Large intestine (tissue), 3 donors: ENCODE measurements around the gene METTL13. TPM values are rescaled to one million over a fixed set of nuclear protein-coding genes. Genes with fewer than 3 reads are reported as not detected.

Source experiments
- DNase-seq, 2 donors: peaks; one replicate each; pipeline versions ENCODE4 v3.0.0 to v3.0.0-alpha.2; 2013
- H3K27ac ChIP-seq: one replicate; pipeline ENCODE4 v1.5.1; 2013; ENCODE audit warnings: low read length
- H3K27me3 ChIP-seq: 2 replicates; pipeline ENCODE4 v1.6.1; 2013; ENCODE audit warnings: low read length; ENCODE audit not compliant: control insufficient read depth, insufficient read depth
- H3K36me3 ChIP-seq: 2 replicates; pipeline ENCODE4 v1.6.1; 2013; ENCODE audit warnings: low read length; ENCODE audit not compliant: control insufficient read depth, insufficient read depth
- H3K4me1 ChIP-seq: one replicate; pipeline ENCODE4 v1.6.1; 2013; ENCODE audit warnings: low read length; ENCODE audit not compliant: control insufficient read depth, insufficient read depth
- H3K4me3 ChIP-seq: one replicate; pipeline ENCODE4 v1.5.1; 2013; ENCODE audit warnings: low read length
- H3K9me3 ChIP-seq: one replicate; pipeline ENCODE4 v1.6.1; 2013; ENCODE audit warnings: mild to moderate bottlenecking, low read depth, low read length, moderate library complexity; ENCODE audit not compliant: control insufficient read depth
- WGBS: methylation state at CpG from one replicate; pipeline ENCODE4 v1.1.5; 2013; ENCODE audit warnings: low lambda C conversion rate; ENCODE audit not compliant: insufficient coverage; 5-methylcytosine and 5-hydroxymethylcytosine counted together
- polyA plus RNA-seq: library from polyadenylated mRNA; unstranded; fragments of 120-200 nt; gene quantifications from one replicate; pipeline ENCODE4 v1.2.1, GENCODE V29; 2013

The METTL13 gene
- polyA plus RNA-seq, 1 donor: 28.2 TPM

- no peaks in the 10 kb centered on the region for H3K36me3 ChIP-seq
- H3K4me3 ChIP-seq: no peak overlapping the region
- no peaks in the 10 kb centered on the region for H3K4me1 ChIP-seq
- no peak for DNase-seq
- 100% methylated on average over 1 of the region's 3 CpGs for WGBS
- no peak overlapping the region for H3K27ac ChIP-seq
- no peaks in the 10 kb centered on the region for H3K9me3 ChIP-seq
- H3K27me3 ChIP-seq: no peaks in the 10 kb centered on the region
These were observed 34.9 kb downstream of the METTL13 start for GRCh38 chr1:171816300-171816901.

- DNase-seq: no peak
- H3K27ac ChIP-seq: no peak overlapping the region
- 20% methylated on average over 1 of the region's 3 CpGs for WGBS
These were observed 36.2 kb downstream of the METTL13 start for GRCh38 chr1:171817511-171818265.

GRCh38 chr1:171819946-171820345, 38.5 kb downstream of the METTL13 start:
- Histone ChIP-seq H3K4me3 (no peak overlapping the region), H3K27me3 (no peaks in the 10 kb centered on the region), H3K9me3 (no peaks in the 10 kb centered on the region), H3K27ac (no peak overlapping the region), H3K36me3 (no peaks in the 10 kb centered on the region), H3K4me1 (no peaks in the 10 kb centered on the region)
- 33% methylated on average over 1 of the region's 2 CpGs for WGBS
- DNase-seq: no peak

More at GRCh38 chr1:171817511-171818265, 36.2 kb downstream of the METTL13 start:
- H3K4me3 ChIP-seq: no peak overlapping the region
- no peaks in the 10 kb centered on the region for H3K9me3 ChIP-seq
- no peaks in the 10 kb centered on the region for H3K4me1 ChIP-seq
- H3K27me3 ChIP-seq: no peaks in the 10 kb centered on the region
- no peaks in the 10 kb centered on the region for H3K36me3 ChIP-seq

- no peaks in the 10 kb centered on the region for H3K27me3 ChIP-seq
- no peak overlapping the region for H3K27ac ChIP-seq
- peaks cover 4% of the 10 kb centered on the region for H3K9me3 ChIP-seq
- WGBS: no CpG with 5 or more reads among the region's 1 CpG
- H3K4me3 ChIP-seq: no peak overlapping the region
- H3K4me1 ChIP-seq: no peaks in the 10 kb centered on the region
- DNase-seq: no peak
- H3K36me3 ChIP-seq: no peaks in the 10 kb centered on the region
These were observed 45.5 kb downstream of the METTL13 start for GRCh38 chr1:171826973-171827372.

- no peak for DNase-seq
- no peak overlapping the region for H3K4me3 ChIP-seq
- H3K27me3 ChIP-seq: no peaks in the 10 kb centered on the region
- no peaks in the 10 kb centered on the region for H3K36me3 ChIP-seq
- peaks cover 4% of the 10 kb centered on the region for H3K9me3 ChIP-seq
- no peaks in the 10 kb centered on the region for H3K4me1 ChIP-seq
- 87% methylated on average over 2 of the region's 11 CpGs for WGBS
- H3K27ac ChIP-seq: no peak overlapping the region
These were observed 47.3 kb downstream of the METTL13 start for GRCh38 chr1:171828794-171829193.

- H3K36me3 ChIP-seq: no peaks in the 10 kb centered on the region
- no peak overlapping the region for H3K4me3 ChIP-seq
- no peak overlapping the region for H3K27ac ChIP-seq
- DNase-seq: no peak
- no peaks in the 10 kb centered on the region for H3K4me1 ChIP-seq
- no CpG with 5 or more reads among the region's 4 CpGs for WGBS
- H3K27me3 ChIP-seq: no peaks in the 10 kb centered on the region
- no peaks in the 10 kb centered on the region for H3K9me3 ChIP-seq
These were observed 51.8 kb downstream of the METTL13 start for GRCh38 chr1:171833091-171833825.

GRCh38 chr1:171834821-171835220, 53.4 kb downstream of the METTL13 start:
- H3K27ac ChIP-seq: no peak overlapping the region
- WGBS: no CpG with 5 or more reads among the region's 2 CpGs

GRCh38 chr1:171835891-171836290, 54.4 kb downstream of the METTL13 start:
- peaks cover 6% of the 10 kb centered on the region for H3K27me3 ChIP-seq
- H3K4me3 ChIP-seq: no peak overlapping the region
- H3K27ac ChIP-seq: no peak overlapping the region
- no peaks in the 10 kb centered on the region for H3K4me1 ChIP-seq
- H3K36me3 ChIP-seq: no peaks in the 10 kb centered on the region
- H3K9me3 ChIP-seq: peaks cover under 1% of the 10 kb centered on the region
- DNase-seq: no peak

More at GRCh38 chr1:171834821-171835220, 53.4 kb downstream of the METTL13 start:
- no peak overlapping the region for H3K4me3 ChIP-seq
- H3K27me3 ChIP-seq: no peaks in the 10 kb centered on the region
- no peaks in the 10 kb centered on the region for H3K4me1 ChIP-seq
- H3K36me3 ChIP-seq: no peaks in the 10 kb centered on the region
- no peak for DNase-seq
- H3K9me3 ChIP-seq: no peaks in the 10 kb centered on the region

- peak; percentile 60 to 64 for DNase-seq
- Histone ChIP-seq H3K9me3 (peaks cover 7% of the 10 kb centered on the region), H3K4me1 (peaks cover 7% of the 10 kb centered on the region), H3K36me3 (no peaks in the 10 kb centered on the region), H3K4me3 (peak within 1 kb of the TSS; percentile 64), H3K27me3 (peaks cover 35% of the 10 kb centered on the region), H3K27ac (no peak within 1 kb of the TSS)
- WGBS: no CpG with 5 or more reads among the region's 85 CpGs
These were observed 59.8 kb downstream of the METTL13 start, which contains the start of gene DNM3 for GRCh38 chr1:171841050-171841910. Gene DNM3, plus strand, starts transcription at chr1:171841498. Its CDS starts 159 bp downstream, at chr1:171841657.
